RWPE2 (cell line): Measurements from ENCODE around the gene PLAC1.

Experiments
- ATAC-seq: fragments of 200-7000 bp; cut with Tn5 transposase; 3 replicates; pipeline ENCODE4 v1.9.1; 2021; ENCODE audit warnings: low read depth
- DNase-seq: peaks from one replicate; pipeline ENCODE4 v3.0.0-alpha.2; 2020; ENCODE audit warnings: low spot score
- H3K27ac ChIP-seq: fragments of 450-650 bp; 2 replicates; pipeline ENCODE4 v1.5.1; 2017; ENCODE audit warnings: mild to moderate bottlenecking; ENCODE audit not compliant: poor library complexity, severe bottlenecking
- H3K27me3 ChIP-seq: fragments of 250-450 bp; sonication (Bioruptor Pico); 2 replicates; pipeline ENCODE4 v1.5.1; 2021; ENCODE audit warnings: mild to moderate bottlenecking, moderate library complexity; ENCODE audit not compliant: insufficient read depth, poor library complexity, severe bottlenecking
- H3K36me3 ChIP-seq: fragments of 250-450 bp; sonication (Bioruptor Pico); 2 replicates; pipeline ENCODE4 v1.5.1; 2020; ENCODE audit warnings: low read depth, mild to moderate bottlenecking, moderate library complexity
- H3K4me1 ChIP-seq: fragments of 250-450 bp; sonication (Bioruptor Pico); 2 replicates; pipeline ENCODE4 v1.5.1; 2021; ENCODE audit warnings: mild to moderate bottlenecking, moderate library complexity; ENCODE audit not compliant: insufficient read depth, poor library complexity, severe bottlenecking
- H3K4me3 ChIP-seq: fragments of 250-450 bp; sonication (Bioruptor Pico); 2 replicates; pipeline ENCODE4 v1.5.1; 2021; ENCODE audit warnings: mild to moderate bottlenecking, moderate library complexity; ENCODE audit not compliant: severe bottlenecking
- H3K9me3 ChIP-seq: fragments of 250-450 bp; sonication (Bioruptor Pico); 2 replicates; pipeline ENCODE4 v1.5.1; 2021; ENCODE audit warnings: mild to moderate bottlenecking, moderate library complexity; ENCODE audit not compliant: severe bottlenecking
- TF ChIP-seq, protein P1 (sequence below): fragments of 450-650 bp; IDR thresholded peaks from one replicate; pipeline ENCODE4 v1.5.1; 2017; ENCODE audit warnings: mild to moderate bottlenecking, moderate library complexity; ENCODE audit not compliant: poor library complexity, severe bottlenecking

Gene PLAC1

DNA sequence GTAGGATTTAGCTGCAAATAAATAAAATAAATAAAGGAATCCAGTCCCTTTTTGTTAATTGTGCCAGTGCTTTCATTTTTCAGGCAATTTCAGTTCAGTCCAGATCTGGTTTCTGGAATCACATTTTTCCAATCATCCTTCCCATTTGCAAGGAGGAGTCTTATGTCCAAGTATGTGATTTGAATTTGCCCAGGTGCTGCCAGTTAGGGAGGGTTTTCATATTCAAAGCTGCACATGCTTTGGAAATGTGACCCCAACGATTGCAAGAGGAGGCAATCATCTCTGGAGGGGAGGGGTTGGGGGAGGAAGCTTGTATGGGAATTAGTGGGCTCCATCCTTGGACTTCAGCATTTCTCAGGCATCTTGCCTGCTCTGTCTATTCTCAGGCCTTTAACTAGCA is 4.4 kb downstream of the PLAC1 start:
- ATAC-seq = no peak
- Histone ChIP-seq H3K36me3 (no peaks in the 10 kb centered on the region), H3K4me3 (no peak overlapping the region), H3K27ac (no peak overlapping the region), H3K4me1 (peaks cover 3% of the 10 kb centered on the region), H3K9me3 (no peaks in the 10 kb centered on the region), H3K27me3 (no peaks in the 10 kb centered on the region)
- TF ChIP-seq, protein P1, sequence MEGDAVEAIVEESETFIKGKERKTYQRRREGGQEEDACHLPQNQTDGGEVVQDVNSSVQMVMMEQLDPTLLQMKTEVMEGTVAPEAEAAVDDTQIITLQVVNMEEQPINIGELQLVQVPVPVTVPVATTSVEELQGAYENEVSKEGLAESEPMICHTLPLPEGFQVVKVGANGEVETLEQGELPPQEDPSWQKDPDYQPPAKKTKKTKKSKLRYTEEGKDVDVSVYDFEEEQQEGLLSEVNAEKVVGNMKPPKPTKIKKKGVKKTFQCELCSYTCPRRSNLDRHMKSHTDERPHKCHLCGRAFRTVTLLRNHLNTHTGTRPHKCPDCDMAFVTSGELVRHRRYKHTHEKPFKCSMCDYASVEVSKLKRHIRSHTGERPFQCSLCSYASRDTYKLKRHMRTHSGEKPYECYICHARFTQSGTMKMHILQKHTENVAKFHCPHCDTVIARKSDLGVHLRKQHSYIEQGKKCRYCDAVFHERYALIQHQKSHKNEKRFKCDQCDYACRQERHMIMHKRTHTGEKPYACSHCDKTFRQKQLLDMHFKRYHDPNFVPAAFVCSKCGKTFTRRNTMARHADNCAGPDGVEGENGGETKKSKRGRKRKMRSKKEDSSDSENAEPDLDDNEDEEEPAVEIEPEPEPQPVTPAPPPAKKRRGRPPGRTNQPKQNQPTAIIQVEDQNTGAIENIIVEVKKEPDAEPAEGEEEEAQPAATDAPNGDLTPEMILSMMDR = no peak
- no peak for DNase-seq

DNA sequence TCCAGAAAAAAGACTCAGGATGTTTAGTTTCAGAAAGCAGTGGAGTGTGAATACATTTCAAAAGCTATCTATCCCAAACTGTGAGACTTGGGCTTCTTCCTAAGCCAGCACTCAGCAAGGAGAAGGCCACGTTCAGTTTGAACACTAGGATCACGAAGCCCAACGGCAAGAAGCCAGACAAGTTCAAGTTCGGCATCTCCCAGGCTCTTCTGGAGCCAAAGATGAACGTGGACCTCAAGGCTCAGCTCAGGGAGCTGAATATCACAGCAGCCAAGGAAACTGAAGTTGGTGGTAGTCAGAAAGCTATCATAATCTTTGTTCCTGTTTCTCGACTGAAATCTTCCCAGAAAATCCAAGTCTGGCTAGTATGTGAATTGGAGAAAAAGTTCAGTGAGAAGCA is 7.6 kb downstream of the PLAC1 start:
- TF ChIP-seq, protein P1 = no peak
- no peak overlapping the region for H3K4me3 ChIP-seq
- H3K36me3 ChIP-seq = no peaks in the 10 kb centered on the region
- peaks cover 6% of the 10 kb centered on the region for H3K4me1 ChIP-seq
- H3K9me3 ChIP-seq = no peaks in the 10 kb centered on the region
- H3K27ac ChIP-seq = no peak overlapping the region
- ATAC-seq (no peak), DNase-seq (no peak)
- H3K27me3 ChIP-seq = no peaks in the 10 kb centered on the region

DNA sequence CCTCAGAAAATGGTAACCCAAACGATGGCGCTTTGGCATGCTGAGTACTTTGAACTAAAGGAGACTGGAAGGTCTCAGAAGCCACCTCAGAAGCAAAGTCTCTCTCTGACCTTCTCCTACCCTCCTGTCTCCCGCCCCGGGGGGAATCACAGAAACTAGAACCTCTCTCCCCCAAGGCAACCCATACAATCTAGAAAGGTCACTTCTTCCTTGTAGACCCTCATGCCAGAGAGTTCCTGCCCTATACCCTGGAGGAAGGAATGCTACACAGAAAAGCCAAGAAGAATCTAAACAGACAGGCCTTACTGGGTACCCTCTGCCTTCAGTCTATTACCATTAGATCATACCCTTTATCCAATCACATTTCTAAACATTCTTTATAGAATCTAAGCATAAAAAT is 8.5 kb downstream of the PLAC1 start:
- Histone ChIP-seq H3K4me3 (no peak overlapping the region), H3K9me3 (no peaks in the 10 kb centered on the region), H3K36me3 (no peaks in the 10 kb centered on the region), H3K27ac (no peak overlapping the region), H3K27me3 (no peaks in the 10 kb centered on the region), H3K4me1 (peaks cover 6% of the 10 kb centered on the region)
- DNase-seq = no peak
- TF ChIP-seq, protein P1 = no peak
- no peak for ATAC-seq

DNA sequence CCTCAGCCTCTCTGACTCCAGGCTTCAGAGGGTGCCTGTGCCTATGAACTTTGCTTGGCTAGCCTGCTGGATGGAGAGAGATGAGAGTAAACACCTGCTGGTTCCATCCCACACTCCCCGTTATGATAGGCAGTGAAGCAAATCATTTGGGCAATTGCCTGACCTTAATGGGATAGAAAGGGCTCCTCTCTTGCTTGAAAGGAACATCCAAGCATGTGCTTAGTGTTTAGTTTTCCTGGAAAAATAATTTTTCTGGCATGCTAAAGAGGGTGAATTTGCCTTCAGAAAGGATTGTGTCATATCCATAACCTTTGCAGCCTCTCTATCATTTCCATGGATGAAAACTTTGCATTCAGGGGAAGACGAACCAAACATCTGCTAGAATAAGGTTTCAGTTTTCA is 10.8 kb downstream of the PLAC1 start:
- H3K27ac ChIP-seq = no peak overlapping the region
- ATAC-seq (no peak), DNase-seq (no peak)
- no peaks in the 10 kb centered on the region for H3K9me3 ChIP-seq
- H3K27me3 ChIP-seq = no peaks in the 10 kb centered on the region
- TF ChIP-seq, protein P1 = no peak
- no peaks in the 10 kb centered on the region for H3K36me3 ChIP-seq
- H3K4me1 ChIP-seq = peaks cover 6% of the 10 kb centered on the region
- no peak overlapping the region for H3K4me3 ChIP-seq

DNA sequence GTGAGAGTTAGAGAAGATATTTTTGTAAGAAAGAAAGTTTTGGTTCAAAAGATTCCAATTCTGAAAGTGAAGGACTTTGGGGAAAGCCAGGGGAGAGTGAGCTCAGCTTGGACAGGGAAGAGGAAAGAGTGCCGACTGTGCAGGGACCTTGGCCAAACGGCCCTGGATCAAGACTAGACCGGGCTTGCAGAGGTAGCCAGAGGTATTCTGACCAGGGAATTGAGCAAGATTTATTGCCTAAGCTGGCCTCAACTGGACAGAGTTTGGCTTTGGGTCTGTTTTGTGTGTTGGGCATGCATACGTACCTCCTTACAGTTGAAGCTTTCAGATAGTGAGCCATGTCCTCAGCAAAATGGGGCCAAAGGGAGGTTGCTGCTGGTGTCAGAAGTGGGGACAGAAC is 11.6 kb downstream of the PLAC1 start:
- TF ChIP-seq, protein P1 = no peak
- Histone ChIP-seq H3K27ac (no peak overlapping the region), H3K4me3 (no peak overlapping the region), H3K27me3 (no peaks in the 10 kb centered on the region), H3K36me3 (no peaks in the 10 kb centered on the region), H3K9me3 (no peaks in the 10 kb centered on the region), H3K4me1 (peaks cover 6% of the 10 kb centered on the region)
- DNase-seq (no peak), ATAC-seq (peak; percentile 62; the same call in 2 of the 3 replicates)
